ENCODE measurements around the gene OSBP2. TPM values are rescaled to one million over a fixed set of nuclear protein-coding genes. Genes with fewer than 3 reads are reported as not detected.

OSBP2 gene
- total RNA-seq, 1 donor from 2014 or later, result 15.8 TPM

GRCh38 chr22:30882974-30883533 is 188.4 kb downstream of the OSBP2 start:
- Mint-ChIP-seq H3K27ac (no peak overlapping the region), H3K4me1 (peaks cover 41% of the 10 kb centered on the region), H3K4me3 (peak overlapping the region; percentile 50), H3K27me3 (ENCODE audit: low read depth) (no peaks in the 10 kb centered on the region), H3K36me3 (no peaks in the 10 kb centered on the region), H3K9me3 (no peaks in the 10 kb centered on the region)
- no peak for DNase-seq (ENCODE audit: low spot score in 2 of 2, unreplicated experiment in 2 of 2)
- no peak for TF ChIP-seq CTCF (IDR thresholded peaks at IDR 0.05; ENCODE audit: unreplicated experiment)

GRCh38 chr22:30883586-30884145 is 189.0 kb downstream of the OSBP2 start:
- Mint-ChIP-seq H3K9me3 (no peaks in the 10 kb centered on the region), H3K27me3 (ENCODE audit: low read depth) (no peaks in the 10 kb centered on the region), H3K36me3 (no peaks in the 10 kb centered on the region), H3K4me1 (peaks cover 34% of the 10 kb centered on the region), H3K27ac (no peak overlapping the region), H3K4me3 (no peak overlapping the region)
- no peak for TF ChIP-seq CTCF (IDR thresholded peaks at IDR 0.05; ENCODE audit: unreplicated experiment)
- DNase-seq (ENCODE audit: low spot score in 2 of 2, unreplicated experiment in 2 of 2), result no peak

GRCh38 chr22:30884211-30885000 is 189.7 kb downstream of the OSBP2 start:
- Mint-ChIP-seq H3K9me3 (no peaks in the 10 kb centered on the region), H3K4me3 (no peak overlapping the region), H3K4me1 (peaks cover 27% of the 10 kb centered on the region), H3K27ac (no peak overlapping the region), H3K36me3 (no peaks in the 10 kb centered on the region), H3K27me3 (ENCODE audit: low read depth) (no peaks in the 10 kb centered on the region)
- TF ChIP-seq CTCF (IDR thresholded peaks at IDR 0.05; ENCODE audit: unreplicated experiment), result no peak
- DNase-seq (ENCODE audit: low spot score in 2 of 2, unreplicated experiment in 2 of 2), result no peak

GRCh38 chr22:30885001-30885366 is 190.3 kb downstream of the OSBP2 start:
- H3K4me1 Mint-ChIP-seq, result peaks cover 25% of the 10 kb centered on the region
- no peaks in the 10 kb centered on the region for H3K9me3 Mint-ChIP-seq
- no peak overlapping the region for H3K27ac Mint-ChIP-seq
- TF ChIP-seq CTCF (IDR thresholded peaks at IDR 0.05; ENCODE audit: unreplicated experiment), result no peak
- no peaks in the 10 kb centered on the region for H3K27me3 Mint-ChIP-seq (ENCODE audit: low read depth)
- no peak overlapping the region for H3K4me3 Mint-ChIP-seq
- peaks cover under 1% of the 10 kb centered on the region for H3K36me3 Mint-ChIP-seq
- peak in 1 of 2 experiments; percentile 2 for DNase-seq (ENCODE audit: low spot score in 2 of 2, unreplicated experiment in 2 of 2)

- peak in 1 of 2 experiments; percentile 12 for DNase-seq (ENCODE audit: low spot score in 2 of 2, unreplicated experiment in 2 of 2)
- no peak overlapping the region for H3K4me3 Mint-ChIP-seq
- H3K27ac Mint-ChIP-seq, result no peak overlapping the region
- TF ChIP-seq CTCF (IDR thresholded peaks at IDR 0.05; ENCODE audit: unreplicated experiment), result no peak
- H3K4me1 Mint-ChIP-seq, result peaks cover 22% of the 10 kb centered on the region
- peaks cover 4% of the 10 kb centered on the region for H3K36me3 Mint-ChIP-seq
- no peaks in the 10 kb centered on the region for H3K27me3 Mint-ChIP-seq (ENCODE audit: low read depth)
- no peaks in the 10 kb centered on the region for H3K9me3 Mint-ChIP-seq
Observed at GRCh38 chr22:30885591-30885990, 190.9 kb downstream of the OSBP2 start.
